Medulla oblongata (tissue), 1 donor: ENCODE results near the gene ATF2.

ENCODE experiments used
- DNase-seq: peaks from one replicate; pipeline ENCODE4 v3.0.0-alpha.2; 2015; ENCODE audit errors: extremely low spot score

Gene ATF2, protein sequence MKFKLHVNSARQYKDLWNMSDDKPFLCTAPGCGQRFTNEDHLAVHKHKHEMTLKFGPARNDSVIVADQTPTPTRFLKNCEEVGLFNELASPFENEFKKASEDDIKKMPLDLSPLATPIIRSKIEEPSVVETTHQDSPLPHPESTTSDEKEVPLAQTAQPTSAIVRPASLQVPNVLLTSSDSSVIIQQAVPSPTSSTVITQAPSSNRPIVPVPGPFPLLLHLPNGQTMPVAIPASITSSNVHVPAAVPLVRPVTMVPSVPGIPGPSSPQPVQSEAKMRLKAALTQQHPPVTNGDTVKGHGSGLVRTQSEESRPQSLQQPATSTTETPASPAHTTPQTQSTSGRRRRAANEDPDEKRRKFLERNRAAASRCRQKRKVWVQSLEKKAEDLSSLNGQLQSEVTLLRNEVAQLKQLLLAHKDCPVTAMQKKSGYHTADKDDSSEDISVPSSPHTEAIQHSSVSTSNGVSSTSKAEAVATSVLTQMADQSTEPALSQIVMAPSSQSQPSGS

DNA sequence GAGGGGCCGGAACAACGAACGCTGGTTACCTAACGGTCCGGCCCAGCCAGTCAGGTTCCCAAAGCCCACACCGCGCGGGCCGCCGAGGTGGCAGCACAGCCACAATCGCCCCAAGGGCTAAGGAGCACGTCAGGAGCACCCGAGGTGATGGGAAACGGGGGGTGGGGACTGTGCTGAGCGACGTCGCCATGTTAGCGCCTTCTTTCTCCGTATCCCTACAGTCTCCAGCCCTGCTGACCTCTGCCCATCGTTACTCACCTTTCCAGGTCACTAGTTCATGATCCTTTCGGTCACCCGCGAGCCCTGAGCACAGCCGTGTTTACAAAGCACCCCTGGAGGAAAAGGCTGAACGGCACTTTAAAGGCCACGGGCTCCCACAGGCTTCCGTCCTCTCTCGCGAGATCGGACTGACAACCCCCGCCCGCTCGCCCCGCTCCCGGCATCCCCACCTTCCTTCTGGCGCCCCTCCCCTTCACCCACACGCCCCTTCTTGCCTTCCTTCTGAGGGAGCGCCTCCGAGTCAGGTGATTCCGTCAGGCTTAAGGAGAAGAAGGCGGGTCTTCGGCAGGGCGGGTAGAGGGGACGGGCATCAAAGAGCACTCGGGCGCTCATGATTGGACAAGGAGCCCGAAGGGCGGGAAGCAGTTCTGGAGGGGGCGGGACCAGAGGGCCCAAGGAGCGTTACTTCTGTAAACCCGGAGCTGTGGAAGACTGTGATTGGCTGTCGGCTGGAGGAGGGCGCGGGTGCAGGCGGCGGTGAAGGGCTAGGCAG, at the start of gene ATF2:
Gene ATF2 (minus strand): TSS at position 412 of the 772 bp plus-strand sequence. CDS start 31,760 bp downstream, outside the sequence.
- DNase-seq, result peak; percentile 99

DNA sequence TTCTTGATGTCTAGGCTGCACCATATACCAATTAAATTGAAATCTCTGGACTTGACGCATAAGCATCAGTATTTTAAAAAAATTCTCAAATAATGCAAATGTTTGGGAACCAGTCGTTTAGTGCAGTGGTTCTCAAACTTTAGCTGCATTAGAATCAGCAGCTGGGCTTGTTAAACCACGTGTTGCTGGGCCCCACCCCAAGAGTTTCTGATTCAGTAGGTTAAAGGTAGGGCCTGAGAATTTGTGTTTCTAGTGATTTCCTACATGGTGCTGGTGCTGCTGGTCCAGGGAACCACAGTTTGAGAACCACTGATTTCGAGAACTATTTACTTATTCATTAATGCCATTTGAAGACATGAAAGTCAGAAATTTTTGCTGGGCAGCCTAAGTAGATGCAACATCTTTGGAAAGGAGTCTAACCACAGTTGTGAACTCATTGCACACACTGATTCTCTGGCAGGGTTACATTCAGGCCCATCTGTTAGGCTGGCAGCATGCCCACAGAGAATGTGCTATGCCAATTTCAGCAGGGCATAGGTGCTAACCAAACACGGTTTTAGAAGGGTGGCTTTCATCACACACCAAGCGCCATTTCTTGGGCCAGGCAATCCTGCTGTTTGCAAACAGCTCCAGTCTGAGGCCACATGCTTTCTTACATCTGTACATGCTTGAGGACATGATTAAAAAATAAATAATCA, 39.9 kb upstream of the ATF2 start:
- no peak for DNase-seq

DNA sequence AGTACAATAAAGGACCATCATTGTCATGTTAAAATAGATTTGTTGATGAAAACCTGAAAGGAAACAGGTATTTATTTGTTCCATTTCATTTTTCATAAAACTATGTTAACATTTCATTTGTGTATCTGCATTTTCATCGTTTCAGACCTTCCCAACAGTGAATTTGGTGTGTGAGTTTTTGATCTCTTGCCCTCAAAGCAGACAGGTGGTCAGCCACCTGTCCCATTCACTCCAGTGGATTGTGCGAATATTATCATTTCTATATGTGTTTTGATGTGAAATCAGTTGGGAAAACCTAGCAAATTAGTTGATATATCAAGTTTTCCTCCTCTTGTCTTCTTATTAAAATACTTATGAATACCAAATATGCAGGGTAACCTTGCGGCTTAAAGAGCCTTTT, 38.9 kb upstream of the ATF2 start:
- no peak for DNase-seq

DNA sequence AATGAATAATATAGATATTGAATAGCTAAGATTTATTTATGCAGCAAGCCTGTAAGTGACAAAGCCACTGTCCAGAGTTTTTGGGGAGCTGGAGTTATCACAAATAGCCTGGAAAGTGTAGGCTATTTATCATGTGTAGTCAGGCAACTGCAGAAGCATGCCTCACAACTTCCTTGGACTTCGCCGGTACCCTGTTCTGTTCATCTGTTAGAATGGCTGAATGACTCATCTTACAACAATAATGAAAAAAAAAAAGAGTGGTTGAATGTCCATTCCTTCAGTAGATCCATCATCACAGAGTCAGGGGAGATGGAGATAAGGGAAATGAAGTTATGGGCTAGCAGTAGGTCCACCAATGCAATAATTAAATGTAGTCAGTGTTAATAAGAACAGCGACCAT, 37.5 kb upstream of the ATF2 start:
- DNase-seq, result no peak

DNA sequence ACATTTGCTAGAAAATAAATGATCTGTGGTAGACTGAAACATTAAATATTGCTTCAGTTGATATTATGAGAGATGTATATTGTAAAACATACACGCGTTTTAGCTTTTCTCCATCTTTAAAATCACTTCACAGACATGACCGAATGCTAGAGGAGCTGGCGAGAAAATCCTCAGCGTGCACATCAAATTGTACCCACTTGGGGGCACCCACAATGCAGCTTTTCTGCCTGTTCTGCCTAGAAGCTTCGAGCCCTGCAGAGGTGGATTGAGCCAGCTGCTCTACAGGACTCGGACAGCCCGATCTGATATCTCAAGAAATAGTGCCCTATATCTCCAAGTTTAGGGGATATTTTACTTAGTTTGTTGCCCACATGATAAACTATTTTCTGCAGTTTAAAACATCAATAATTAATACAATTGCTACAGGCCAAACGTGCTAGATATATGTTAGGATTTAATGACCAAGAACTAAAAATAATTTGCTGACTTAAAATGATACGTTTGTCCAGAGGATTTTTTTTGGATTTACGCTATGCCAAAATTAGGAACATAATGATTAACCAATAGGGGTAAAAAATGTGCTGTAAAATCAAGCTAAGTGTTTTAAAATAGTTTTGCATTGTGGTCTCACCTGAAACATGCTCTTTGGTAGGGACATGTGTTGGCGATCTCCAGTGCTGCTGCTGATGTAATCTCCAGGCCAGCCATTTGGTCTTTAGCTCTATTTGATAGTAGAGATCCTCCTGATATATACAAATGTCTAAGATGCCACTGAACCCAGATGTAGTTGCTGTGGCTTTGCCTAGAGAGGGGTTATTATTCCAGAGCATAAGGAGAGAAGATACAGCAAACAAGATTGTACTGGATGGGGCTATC, 35.9 kb upstream of the ATF2 start:
- DNase-seq, result peak; percentile 72

DNA sequence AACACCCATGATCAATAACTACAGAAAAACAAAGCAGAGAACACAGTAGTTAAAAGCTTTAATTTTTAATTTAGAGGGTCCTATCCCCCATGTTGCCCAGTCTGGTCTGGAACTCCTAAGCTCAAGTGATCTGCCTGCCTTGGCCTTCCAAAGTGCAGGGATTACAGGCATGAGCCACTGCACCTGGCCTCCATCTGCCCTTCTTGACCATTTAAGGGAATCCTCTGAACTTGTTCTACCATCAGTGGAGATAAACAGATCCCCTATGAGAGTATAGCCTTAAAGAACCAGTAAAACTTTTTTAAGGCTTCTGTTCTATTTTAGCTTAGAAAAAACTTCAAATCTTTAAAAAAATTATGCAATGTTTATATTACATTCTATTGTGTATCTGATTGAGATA, 27.0 kb upstream of the ATF2 start:
- DNase-seq, result no peak

DNA sequence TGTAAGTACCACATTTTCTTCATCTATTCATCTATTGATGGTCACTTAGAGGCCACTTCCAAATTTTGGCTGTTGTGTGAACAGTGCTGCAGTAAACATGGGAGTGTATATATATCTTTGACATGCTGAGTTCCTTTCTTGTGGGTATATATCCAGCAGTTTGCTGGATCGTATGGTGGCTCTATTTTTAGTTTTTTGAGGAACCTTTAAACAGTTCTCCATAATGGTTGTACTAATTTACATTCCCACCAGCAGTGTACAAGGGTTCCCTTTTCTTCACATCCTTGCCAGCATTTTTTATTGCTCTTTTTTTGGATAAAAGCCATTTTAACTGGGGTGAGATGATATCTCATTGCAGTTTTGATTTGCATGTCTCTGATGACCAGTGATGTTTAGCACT, 20.8 kb upstream of the ATF2 start:
- DNase-seq, result no peak

DNA sequence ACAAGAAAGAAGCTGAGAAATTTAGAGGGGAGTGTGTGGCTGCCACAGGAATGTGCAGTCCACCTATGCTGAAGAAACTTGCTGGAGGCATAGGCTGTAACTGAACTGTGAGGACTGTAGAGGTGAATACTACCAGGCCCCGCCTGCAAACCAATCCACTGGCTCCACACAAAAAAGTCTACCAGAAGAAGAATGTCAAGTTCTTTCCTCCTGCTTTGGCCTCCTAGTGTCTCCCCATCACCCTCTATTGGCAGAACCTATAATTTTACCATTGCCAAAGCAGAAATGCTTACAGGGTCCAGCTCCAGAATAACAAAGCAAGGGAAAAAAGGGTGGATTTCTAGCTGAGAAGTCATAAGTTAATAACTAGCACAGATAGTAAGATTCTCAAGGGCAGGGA, 19.4 kb upstream of the ATF2 start:
- no peak for DNase-seq

DNA sequence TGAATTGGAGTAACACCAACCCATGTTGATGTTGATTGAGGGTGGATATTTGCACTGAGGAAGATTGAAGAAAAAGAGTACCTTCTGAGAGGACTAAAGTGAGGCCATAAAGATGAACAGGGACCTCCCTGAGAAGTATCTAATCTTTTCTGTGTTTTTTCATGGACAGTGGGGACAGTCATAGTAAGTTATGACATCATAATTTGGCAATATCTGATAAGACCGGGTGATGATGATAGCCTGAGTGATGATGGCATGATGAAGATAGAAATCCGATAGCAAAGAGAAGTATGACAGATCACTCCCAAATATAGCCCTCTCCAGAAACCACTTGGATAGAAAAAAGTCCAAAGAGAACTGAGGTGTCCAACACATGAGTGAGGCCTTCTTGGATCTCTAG, 15.7 kb upstream of the ATF2 start:
- DNase-seq, result no peak

DNA sequence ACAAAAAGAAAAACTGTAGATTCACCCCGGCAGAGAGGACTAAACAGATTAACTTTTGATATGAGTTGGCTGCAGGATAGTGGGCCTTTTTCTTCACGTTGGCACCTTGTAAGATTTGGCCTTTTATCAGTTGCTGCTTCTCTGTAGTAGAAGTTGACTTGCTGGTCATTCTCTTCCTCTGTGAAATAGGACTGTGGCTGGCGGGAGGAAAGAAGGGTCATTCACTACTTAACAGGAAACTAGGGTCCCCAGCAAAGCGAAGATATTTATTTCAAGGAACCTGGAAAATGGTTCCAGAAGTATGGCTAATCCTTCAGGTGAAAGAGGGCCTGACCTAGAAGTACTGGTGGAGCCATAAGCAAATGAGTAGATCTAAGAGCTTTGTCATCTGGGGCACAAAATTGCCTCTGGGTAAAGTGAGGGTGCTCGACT, 13.9 kb upstream of the ATF2 start:
- DNase-seq, result no peak

DNA sequence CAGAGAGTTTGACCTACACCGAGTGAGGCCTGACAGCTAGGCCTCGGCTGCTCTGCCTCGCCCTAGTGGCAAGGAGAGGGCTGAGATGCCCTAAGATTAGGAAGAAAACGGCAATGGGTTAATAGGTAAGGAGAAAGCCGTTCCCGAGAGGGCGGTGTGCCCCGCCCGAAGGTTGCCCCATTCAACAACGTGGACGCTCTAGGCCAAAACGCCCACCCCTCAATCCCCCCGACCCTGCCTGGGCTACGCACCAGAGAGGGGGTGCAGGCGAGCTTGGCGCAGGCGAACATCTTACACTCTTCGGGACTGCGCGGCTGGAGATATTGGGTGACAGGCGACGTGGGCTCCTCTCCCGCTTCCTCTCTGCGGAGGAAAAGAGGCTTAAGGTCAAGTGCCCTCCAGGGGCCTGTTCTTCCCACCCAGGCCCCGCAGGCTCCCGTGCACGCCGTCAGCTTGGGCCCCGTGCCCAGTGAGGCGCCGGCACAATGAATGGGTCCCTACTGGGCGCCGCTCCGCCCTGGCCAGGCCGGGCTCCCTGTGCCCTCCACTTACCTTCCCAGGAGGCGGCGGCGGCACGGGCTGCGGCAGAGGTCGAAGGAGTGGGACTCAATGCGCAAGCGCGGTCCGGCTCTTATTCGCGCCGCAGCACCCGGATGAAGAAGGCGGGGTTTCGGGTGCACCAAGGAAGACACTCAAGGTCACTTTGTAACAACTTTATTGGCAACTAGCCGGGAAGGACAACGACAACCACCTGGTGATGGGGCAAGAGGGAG, 13.3 kb upstream of the ATF2 start, which contains the start of gene ATP5MC3:
Gene ATP5MC3 (minus strand): TSS at position 607 of the 773 bp plus-strand sequence. CDS start 317 bp downstream, at position 290.
- peak; percentile 97 for DNase-seq

DNA sequence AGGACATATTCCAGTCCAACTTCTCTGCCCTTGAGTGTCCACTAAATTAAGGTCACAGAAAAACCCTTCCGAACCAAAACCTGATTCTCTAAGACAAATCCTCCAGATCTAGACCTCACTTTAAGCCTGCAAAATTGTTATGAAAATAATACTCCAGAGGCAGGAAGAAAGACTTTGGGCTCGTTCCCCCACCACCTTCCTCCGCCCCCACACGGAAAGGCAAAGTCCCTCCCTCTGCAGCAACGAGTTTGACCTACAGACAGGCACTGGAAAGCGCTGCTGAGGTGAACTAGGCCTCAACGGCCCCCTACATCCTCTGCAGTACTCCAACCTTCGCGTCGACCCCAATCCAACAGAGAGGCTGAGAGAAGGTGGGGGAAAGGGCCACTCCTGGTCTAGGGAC, 12.7 kb upstream of the ATF2 start:
- peak; percentile 26 for DNase-seq

DNA sequence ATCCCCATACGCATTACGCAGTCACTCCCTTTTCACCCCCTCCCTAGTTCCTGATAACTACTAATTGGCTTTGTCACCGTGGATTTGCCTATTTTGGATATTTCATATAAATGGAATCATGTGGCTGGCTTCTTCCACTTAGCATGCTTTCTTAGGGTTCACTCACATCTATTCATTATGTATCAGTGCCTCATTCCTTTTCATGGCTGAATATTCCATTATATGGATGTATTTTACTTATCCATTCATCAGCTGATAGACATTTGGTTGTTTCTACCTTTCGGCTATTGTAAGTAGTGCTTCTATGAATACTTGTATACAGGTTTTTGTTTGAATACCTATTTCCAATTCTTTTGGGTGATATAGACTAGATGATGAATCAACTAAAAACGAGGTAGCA, 8.6 kb upstream of the ATF2 start:
- DNase-seq, result no peak

DNA sequence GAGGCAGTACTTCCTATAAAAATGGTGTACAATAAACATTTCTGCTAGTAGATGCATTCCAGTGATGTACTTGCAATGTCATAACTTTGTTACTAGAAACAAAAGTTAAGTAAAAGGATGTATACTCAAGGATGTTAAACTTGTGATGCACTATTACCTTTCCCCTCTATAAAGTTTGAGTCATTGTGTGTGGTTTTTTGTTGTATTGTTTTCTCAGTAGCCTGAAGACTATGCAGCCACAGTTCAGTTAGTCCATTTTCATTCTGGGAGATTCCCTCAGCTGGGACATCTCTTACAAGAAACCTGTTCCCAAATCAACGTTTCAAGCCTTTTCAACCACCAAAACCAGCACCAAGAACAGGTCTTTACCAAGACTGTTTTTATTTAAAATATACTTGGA, 7.9 kb upstream of the ATF2 start:
- DNase-seq, result no peak

DNA sequence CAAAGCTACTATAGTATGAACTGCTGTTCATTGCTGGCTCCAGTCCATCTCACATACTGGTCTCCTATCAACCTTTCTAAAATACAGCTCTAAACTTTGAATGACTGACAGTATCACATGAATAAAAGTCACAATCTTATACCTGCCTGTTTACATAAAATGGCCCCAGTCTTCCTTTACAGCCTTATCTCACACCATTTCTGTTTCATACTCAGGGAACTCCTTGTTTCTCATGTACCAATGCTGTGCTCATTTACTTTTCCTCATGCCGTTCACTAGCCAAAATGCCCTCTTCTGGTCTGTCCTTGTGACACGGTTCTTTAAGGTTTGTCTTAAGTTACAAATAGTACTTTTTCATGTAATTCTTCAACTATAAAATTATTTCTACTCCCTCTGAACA, 7.3 kb upstream of the ATF2 start:
- DNase-seq, result no peak

DNA sequence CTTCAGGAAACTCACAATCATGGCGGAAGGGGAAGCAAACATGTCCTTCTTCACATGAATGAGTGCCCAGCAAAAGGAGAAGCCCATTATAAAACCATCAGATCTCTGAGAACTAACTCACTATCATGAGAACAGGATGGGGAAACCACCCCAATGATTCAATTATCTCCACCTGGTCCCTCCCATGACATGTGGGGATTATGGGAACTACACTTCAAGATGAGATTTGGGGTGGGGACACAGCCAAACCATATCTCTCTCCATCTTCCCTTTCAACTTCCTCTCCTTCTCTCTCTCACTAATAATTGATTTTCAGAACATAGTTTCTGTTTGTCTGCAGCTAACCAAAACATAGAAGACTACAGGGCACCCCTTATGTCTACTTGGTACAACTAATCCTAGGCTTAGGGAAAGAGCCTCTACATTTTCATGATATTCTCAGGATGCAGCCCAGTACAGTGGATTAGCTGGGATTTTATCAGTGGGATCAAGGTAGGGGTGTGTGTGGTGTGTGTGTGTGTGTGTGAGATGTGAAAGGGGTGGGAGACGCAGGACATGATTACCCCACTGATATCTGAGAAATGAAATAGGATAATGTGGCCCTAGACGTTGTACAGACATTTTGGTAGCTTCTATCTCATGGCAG, 2.8 kb upstream of the ATF2 start:
- DNase-seq, result no peak

DNA sequence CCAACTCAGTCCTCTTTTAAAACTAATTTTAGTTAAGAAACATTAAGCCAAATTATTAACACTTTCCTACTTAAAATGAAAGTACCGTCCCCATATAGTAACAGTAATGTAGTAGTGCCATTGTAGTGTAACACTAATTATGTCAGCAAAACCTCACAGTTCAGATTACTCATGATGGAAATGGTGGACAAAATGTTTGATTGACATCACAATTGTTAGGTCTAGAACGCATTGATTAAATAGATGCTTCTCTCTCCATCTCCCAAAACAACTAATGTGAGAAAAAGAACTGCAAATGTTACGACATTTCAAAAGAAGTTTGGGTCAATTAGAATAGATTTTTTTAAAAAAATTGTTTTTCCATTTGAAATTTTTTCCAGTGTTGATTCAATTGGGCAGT, 1.2 kb upstream of the ATF2 start:
- peak; percentile 9 for DNase-seq

DNA sequence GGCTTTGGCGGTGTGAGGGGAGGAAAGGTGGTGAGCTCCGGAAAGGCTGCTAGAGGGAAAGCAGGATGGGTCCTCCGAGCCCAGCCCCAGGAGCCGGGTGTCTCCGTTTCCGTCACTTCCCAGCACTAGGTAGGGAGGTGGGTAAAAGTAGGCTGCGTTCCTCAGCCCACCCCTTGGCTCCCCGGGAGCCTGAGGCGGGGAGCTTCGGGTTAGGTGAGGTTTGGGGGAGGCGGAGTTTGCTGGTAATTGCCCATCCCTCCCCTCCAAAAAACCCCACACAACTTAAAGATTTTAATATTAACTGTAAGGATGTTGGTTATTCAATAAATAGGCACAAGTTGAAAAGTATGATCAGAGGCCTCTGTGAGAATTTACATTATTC, 552 bp upstream of the ATF2 start:
- no peak for DNase-seq

DNA sequence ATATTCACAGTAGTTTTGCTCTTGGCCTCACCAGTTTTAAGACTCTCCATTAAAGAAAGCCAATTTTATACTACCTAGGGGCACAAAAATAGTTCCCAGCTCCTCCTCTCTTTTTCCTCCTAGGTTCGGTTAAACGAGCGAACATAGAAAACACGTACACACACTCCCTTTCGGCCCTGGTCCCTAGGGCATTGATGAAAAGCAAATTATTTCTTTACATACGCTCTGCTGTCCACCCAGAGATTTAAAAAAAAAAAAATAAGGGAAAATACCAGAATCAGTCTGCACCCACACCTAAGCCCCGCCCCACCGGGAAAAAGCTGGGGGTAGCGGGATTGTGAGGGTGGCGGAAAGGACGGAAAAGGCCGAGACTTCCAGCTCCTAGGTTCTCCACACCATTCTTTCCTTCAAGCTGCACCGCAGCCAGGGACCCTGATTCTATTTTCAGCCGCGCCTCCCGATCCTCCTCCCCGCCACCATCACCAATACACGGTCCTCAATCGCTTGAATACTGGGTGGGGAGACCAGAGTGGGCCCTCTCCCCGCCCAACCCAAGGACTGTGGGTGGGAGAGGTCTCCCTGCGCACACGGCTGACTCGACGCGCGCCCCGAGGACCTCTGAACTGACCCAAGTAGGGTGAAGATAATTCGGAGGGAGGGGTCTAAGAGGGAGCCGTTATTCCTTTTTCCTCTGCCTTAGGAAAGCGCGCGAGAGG, 769 bp downstream of the ATF2 start:
- DNase-seq, result peak; percentile 40
